Activated T-helper 2 cell treated with anti-CD3 and anti-CD28 coated beads, Interferon-gamma antibody, Interleukin-2, Interleukin-4, amounts not matched to agents 10 μg/mL and 5 μg/mL and 100 μg/mL, durations not matched to agents 14 hours and 24 hours and 36 hours (primary cell): ENCODE results near the gene KCNIP4. TPM values are rescaled to one million over a fixed set of nuclear protein-coding genes. Genes with fewer than 3 reads are reported as not detected.

ENCODE experiments used
- DNase-seq: peaks from one replicate; pipeline ENCODE4 v3.0.0; 2021; ENCODE audit warnings: low spot score
- H3K27ac Mint-ChIP-seq: one replicate; pipeline ENCODE4 v1.8.0; 2021; ENCODE audit warnings: mixed read lengths
- H3K27me3 Mint-ChIP-seq: one replicate; pipeline ENCODE4 v1.8.0; 2021; ENCODE audit warnings: low read depth, mixed read lengths
- H3K36me3 Mint-ChIP-seq: one replicate; pipeline ENCODE4 v1.8.0; 2021; ENCODE audit warnings: low read depth, mixed read lengths
- H3K4me1 Mint-ChIP-seq: one replicate; pipeline ENCODE4 v1.8.0; 2021; ENCODE audit warnings: low read depth, mixed read lengths
- H3K4me3 Mint-ChIP-seq: one replicate; pipeline ENCODE4 v1.8.0; 2021; ENCODE audit warnings: low read depth, mild to moderate bottlenecking, moderate library complexity, mixed read lengths
- H3K9me3 Mint-ChIP-seq: one replicate; pipeline ENCODE4 v1.8.0; 2021; ENCODE audit warnings: mixed read lengths
- intact Hi-C: fragments of 100-400 bp; cut with micrococcal nuclease; formaldehyde crosslinking; loops from one replicate; pipeline ENCODE4 v1.15.1; 2023
- total RNA-seq: library from RNA; stranded (reverse); gene quantifications from 2 replicates; pipeline ENCODE4 v1.2.3, GENCODE V29; 2022

Gene KCNIP4
- total RNA-seq, 1 donor from 2014 or later, result not detected

GRCh38 chr4:21625447-21625846 is 323.1 kb downstream of the KCNIP4 start:
- no peak overlapping the region for H3K4me3 Mint-ChIP-seq
- intact Hi-C loops, result no loop called here

GRCh38 chr4:21605006-21605405 is 343.6 kb downstream of the KCNIP4 start:
- H3K36me3 Mint-ChIP-seq, result no peaks in the 10 kb centered on the region
- H3K9me3 Mint-ChIP-seq, result peaks cover 22% of the 10 kb centered on the region
- H3K4me3 Mint-ChIP-seq, result no peak overlapping the region
- H3K27me3 Mint-ChIP-seq, result no peaks in the 10 kb centered on the region
- no peak overlapping the region for H3K27ac Mint-ChIP-seq
- H3K4me1 Mint-ChIP-seq, result no peaks in the 10 kb centered on the region
- intact Hi-C loops, result no loop called here
- no peak for DNase-seq

More at GRCh38 chr4:21625447-21625846, 323.1 kb downstream of the KCNIP4 start:
- Mint-ChIP-seq H3K36me3 (no peaks in the 10 kb centered on the region), H3K27ac (no peak overlapping the region), H3K27me3 (no peaks in the 10 kb centered on the region), H3K9me3 (no peaks in the 10 kb centered on the region), H3K4me1 (no peaks in the 10 kb centered on the region)
- DNase-seq, result no peak

GRCh38 chr4:21596521-21596920 is 352.1 kb downstream of the KCNIP4 start:
- H3K27me3 Mint-ChIP-seq, result no peaks in the 10 kb centered on the region
- no peaks in the 10 kb centered on the region for H3K36me3 Mint-ChIP-seq
- no peak for DNase-seq
- H3K4me1 Mint-ChIP-seq, result no peaks in the 10 kb centered on the region
- no peak overlapping the region for H3K4me3 Mint-ChIP-seq
- no peak overlapping the region for H3K27ac Mint-ChIP-seq
- H3K9me3 Mint-ChIP-seq, result peaks cover 16% of the 10 kb centered on the region
- intact Hi-C loops, result no loop called here

GRCh38 chr4:21593671-21594001 is 354.9 kb downstream of the KCNIP4 start:
- no peak overlapping the region for H3K4me3 Mint-ChIP-seq
- peaks cover 9% of the 10 kb centered on the region for H3K9me3 Mint-ChIP-seq
- H3K27me3 Mint-ChIP-seq, result no peaks in the 10 kb centered on the region
- intact Hi-C loops, result no loop called here
- H3K27ac Mint-ChIP-seq, result no peak overlapping the region
- DNase-seq, result no peak
- H3K4me1 Mint-ChIP-seq, result no peaks in the 10 kb centered on the region
- no peaks in the 10 kb centered on the region for H3K36me3 Mint-ChIP-seq

GRCh38 chr4:21592970-21593670 is 355.5 kb downstream of the KCNIP4 start:
- Mint-ChIP-seq H3K36me3 (no peaks in the 10 kb centered on the region), H3K4me3 (no peak overlapping the region), H3K27ac (no peak overlapping the region), H3K4me1 (no peaks in the 10 kb centered on the region), H3K9me3 (peaks cover 9% of the 10 kb centered on the region), H3K27me3 (no peaks in the 10 kb centered on the region)
- intact Hi-C loops, result no loop called here
- no peak for DNase-seq

- Mint-ChIP-seq H3K9me3 (peaks cover 4% of the 10 kb centered on the region), H3K27me3 (no peaks in the 10 kb centered on the region), H3K4me3 (no peak overlapping the region), H3K4me1 (no peaks in the 10 kb centered on the region), H3K36me3 (no peaks in the 10 kb centered on the region), H3K27ac (no peak overlapping the region)
- intact Hi-C loops, result no loop called here
- DNase-seq, result no peak
These were observed 371.5 kb downstream of the KCNIP4 start for GRCh38 chr4:21577056-21577455.

DNA sequence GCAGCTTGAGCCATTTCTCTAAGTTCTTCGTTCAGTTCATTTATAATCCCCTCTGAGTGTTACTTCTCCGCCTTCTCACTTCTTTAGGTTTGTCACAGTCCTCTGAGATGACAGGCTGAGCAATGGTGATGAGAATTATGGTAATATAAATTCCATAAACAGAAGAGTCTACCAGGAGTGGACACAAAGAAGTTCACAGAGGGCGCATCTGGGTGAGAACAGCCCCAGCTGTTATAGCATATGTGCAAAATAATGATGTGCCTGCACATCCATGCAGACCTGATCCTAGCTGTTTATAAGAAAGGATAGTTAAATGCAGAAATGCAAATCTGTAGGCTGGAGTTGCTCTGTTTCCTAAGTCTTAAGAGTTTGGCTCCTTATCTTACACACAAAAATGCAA is 377.5 kb downstream of the KCNIP4 start:
- peaks cover 4% of the 10 kb centered on the region for H3K9me3 Mint-ChIP-seq
- no peak overlapping the region for H3K27ac Mint-ChIP-seq
- no peak for DNase-seq
- H3K36me3 Mint-ChIP-seq, result no peaks in the 10 kb centered on the region
- H3K4me3 Mint-ChIP-seq, result no peak overlapping the region
- no peaks in the 10 kb centered on the region for H3K4me1 Mint-ChIP-seq
- intact Hi-C loops, result no loop called here
- no peaks in the 10 kb centered on the region for H3K27me3 Mint-ChIP-seq

DNA sequence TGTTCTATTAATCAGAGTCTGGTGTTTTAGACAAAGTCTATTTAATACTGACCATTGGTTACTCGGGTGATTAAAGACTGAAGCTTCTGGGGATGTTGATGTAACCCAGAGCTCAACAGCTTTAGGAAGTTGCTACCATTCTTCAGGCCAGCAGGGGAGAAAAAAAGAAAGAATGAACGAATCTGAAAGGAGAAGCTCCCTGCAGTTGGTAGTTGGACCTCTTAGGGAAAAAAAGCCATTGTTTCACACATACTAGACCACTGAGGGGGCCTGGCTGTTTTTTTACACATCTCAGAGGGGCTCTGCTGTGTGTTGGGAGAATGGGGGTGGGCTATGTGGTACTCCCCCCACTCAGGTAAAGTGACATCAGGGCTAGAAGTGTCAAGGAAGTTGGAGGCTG is 378.9 kb downstream of the KCNIP4 start:
- H3K27me3 Mint-ChIP-seq, result no peaks in the 10 kb centered on the region
- H3K9me3 Mint-ChIP-seq, result peaks cover 4% of the 10 kb centered on the region
- H3K27ac Mint-ChIP-seq, result no peak overlapping the region
- H3K36me3 Mint-ChIP-seq, result no peaks in the 10 kb centered on the region
- intact Hi-C loops, result no loop called here
- DNase-seq, result no peak
- H3K4me1 Mint-ChIP-seq, result no peaks in the 10 kb centered on the region
- H3K4me3 Mint-ChIP-seq, result no peak overlapping the region

GRCh38 chr4:21555083-21555482 is 393.5 kb downstream of the KCNIP4 start:
- H3K4me1 Mint-ChIP-seq, result no peaks in the 10 kb centered on the region
- DNase-seq, result no peak
- intact Hi-C loops, result no loop called here
- H3K27ac Mint-ChIP-seq, result no peak overlapping the region
- peaks cover 4% of the 10 kb centered on the region for H3K9me3 Mint-ChIP-seq
- H3K27me3 Mint-ChIP-seq, result no peaks in the 10 kb centered on the region
- H3K36me3 Mint-ChIP-seq, result no peaks in the 10 kb centered on the region
- no peak overlapping the region for H3K4me3 Mint-ChIP-seq

DNA sequence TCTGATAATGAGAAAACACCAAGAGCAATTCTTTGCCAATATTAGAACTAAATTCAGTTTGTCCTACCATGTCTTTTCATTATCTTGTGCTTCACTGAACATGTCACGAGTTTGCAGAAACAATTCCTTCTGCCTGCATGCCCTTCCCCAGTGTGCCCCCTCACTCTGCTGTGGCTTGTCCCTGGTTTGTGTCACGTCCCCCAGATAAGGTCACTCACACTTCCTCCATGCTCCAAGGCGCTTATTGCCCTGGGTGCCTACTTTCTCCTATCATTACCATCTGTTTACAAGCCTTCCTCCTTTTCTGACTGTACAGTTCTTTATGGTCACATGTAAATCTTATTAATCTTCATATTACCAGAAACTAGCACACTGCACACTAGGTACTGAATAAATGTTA is 394.1 kb downstream of the KCNIP4 start:
- Mint-ChIP-seq H3K27me3 (no peaks in the 10 kb centered on the region), H3K4me1 (no peaks in the 10 kb centered on the region), H3K4me3 (no peak overlapping the region), H3K27ac (no peak overlapping the region), H3K36me3 (no peaks in the 10 kb centered on the region), H3K9me3 (peaks cover 4% of the 10 kb centered on the region)
- intact Hi-C loops, result no loop called here
- DNase-seq, result no peak

GRCh38 chr4:21554066-21554465 is 394.5 kb downstream of the KCNIP4 start:
- Mint-ChIP-seq H3K4me3 (no peak overlapping the region), H3K36me3 (no peaks in the 10 kb centered on the region), H3K27me3 (no peaks in the 10 kb centered on the region), H3K4me1 (no peaks in the 10 kb centered on the region), H3K27ac (no peak overlapping the region), H3K9me3 (peaks cover 4% of the 10 kb centered on the region)
- DNase-seq, result no peak
- intact Hi-C loops, result no loop called here

GRCh38 chr4:21552455-21552854 is 396.1 kb downstream of the KCNIP4 start:
- H3K4me3 Mint-ChIP-seq, result no peak overlapping the region
- intact Hi-C loops, result no loop called here
- no peaks in the 10 kb centered on the region for H3K4me1 Mint-ChIP-seq
- no peaks in the 10 kb centered on the region for H3K36me3 Mint-ChIP-seq
- H3K27me3 Mint-ChIP-seq, result no peaks in the 10 kb centered on the region
- DNase-seq, result no peak
- H3K9me3 Mint-ChIP-seq, result peaks cover 4% of the 10 kb centered on the region
- H3K27ac Mint-ChIP-seq, result no peak overlapping the region

- Mint-ChIP-seq H3K36me3 (no peaks in the 10 kb centered on the region), H3K9me3 (peaks cover 4% of the 10 kb centered on the region), H3K4me3 (no peak overlapping the region), H3K4me1 (no peaks in the 10 kb centered on the region), H3K27ac (no peak overlapping the region), H3K27me3 (no peaks in the 10 kb centered on the region)
- intact Hi-C loops, result no loop called here
- DNase-seq, result no peak
These were observed 403.6 kb downstream of the KCNIP4 start for GRCh38 chr4:21544955-21545354.

DNA sequence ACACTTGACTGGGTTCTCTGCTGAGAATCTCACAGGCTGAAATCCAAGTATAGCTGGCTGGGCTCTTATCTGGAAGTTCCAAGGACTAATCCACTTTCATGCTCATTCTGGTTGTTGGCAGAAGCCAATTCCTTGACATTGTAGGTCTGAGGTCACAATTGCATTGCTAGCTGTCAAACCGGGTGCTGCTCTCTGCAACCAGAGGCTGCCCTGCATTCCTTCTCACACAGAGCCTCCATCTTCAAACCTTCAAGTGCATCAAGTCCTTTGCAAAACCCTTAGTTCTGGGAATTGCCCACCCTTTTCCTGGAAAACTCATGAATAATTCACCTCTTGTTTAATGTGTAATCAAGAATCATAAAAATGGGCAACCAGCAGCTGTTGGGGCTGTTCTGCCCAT is 404.2 kb downstream of the KCNIP4 start:
- intact Hi-C loops, result no loop called here
- no peak for DNase-seq
- H3K4me3 Mint-ChIP-seq, result no peak overlapping the region
- no peak overlapping the region for H3K27ac Mint-ChIP-seq
- peaks cover 4% of the 10 kb centered on the region for H3K9me3 Mint-ChIP-seq
- no peaks in the 10 kb centered on the region for H3K27me3 Mint-ChIP-seq
- H3K4me1 Mint-ChIP-seq, result no peaks in the 10 kb centered on the region
- H3K36me3 Mint-ChIP-seq, result no peaks in the 10 kb centered on the region
